GM21360 (cell line): ENCODE measurements around the gene SH3BP2.

Experiments
- ATAC-seq: cut with Tn5 transposase; IDR thresholded peaks from one replicate; pipeline ENCODE4 v1.9.1; 2021; ENCODE audit warnings: mild to moderate bottlenecking, moderate library complexity; ENCODE audit not compliant: unreplicated experiment

The SH3BP2 gene

GRCh38 chr4:2829933-2830451, 37.1 kb downstream of the SH3BP2 start:
- ATAC-seq: no peak

GRCh38 chr4:2830632-2831610, 38.0 kb downstream of the SH3BP2 start:
- no peak for ATAC-seq

- no peak for ATAC-seq
Observed at GRCh38 chr4:2831611-2832308, 38.9 kb downstream of the SH3BP2 start.

GRCh38 chr4:2832309-2832980, 39.6 kb downstream of the SH3BP2 start:
- ATAC-seq: peak; percentile 63

GRCh38 chr4:2832981-2833670, 40.2 kb downstream of the SH3BP2 start:
- ATAC-seq: no peak

- ATAC-seq: no peak
Observed at GRCh38 chr4:2833671-2834000, 40.8 kb downstream of the SH3BP2 start.

GRCh38 chr4:2834001-2834921, 41.4 kb downstream of the SH3BP2 start:
- no peak for ATAC-seq

GRCh38 chr4:2835978-2836377, 43.1 kb downstream of the SH3BP2 start:
- no peak for ATAC-seq

GRCh38 chr4:2836391-2836859, 43.5 kb downstream of the SH3BP2 start:
- ATAC-seq: no peak

- ATAC-seq: no peak
Observed at GRCh38 chr4:2837110-2837903, 44.4 kb downstream of the SH3BP2 start.

- ATAC-seq: no peak
Observed at GRCh38 chr4:2837904-2838496, 45.1 kb downstream of the SH3BP2 start.

- no peak for ATAC-seq
Observed at GRCh38 chr4:2839060-2839459, 46.2 kb downstream of the SH3BP2 start.

- ATAC-seq: no peak
Observed at GRCh38 chr4:2842687-2843262, 49.9 kb downstream of the SH3BP2 start.

- peak; percentile 77 for ATAC-seq
Observed at GRCh38 chr4:2843263-2843940, 50.5 kb downstream of the SH3BP2 start, which contains the start of gene ADD1. Gene ADD1, plus strand, starts transcription at chr4:2843844. Its CDS starts 32,072 bp downstream, at chr4:2875916.

- peak; percentile 21 for ATAC-seq
Observed at GRCh38 chr4:2843941-2844584, 51.2 kb downstream of the SH3BP2 start.

GRCh38 chr4:2846172-2846571, 53.3 kb downstream of the SH3BP2 start:
- ATAC-seq: no peak
